HepG2 (cell line): ENCODE data around the gene ANKUB1. TPM values are rescaled to one million over a fixed set of nuclear protein-coding genes. Genes with fewer than 3 reads are reported as not detected.

Experiments
- ATAC-seq: fragments of 200-7000 bp; cut with Tn5 transposase; 3 replicates; pipeline ENCODE4 v1.9.1; 2020; ENCODE audit warnings: mild to moderate bottlenecking, moderate library complexity
- BruUV-seq: library from RNA; stranded (reverse); fragments of 400-500 nt; replicated peaks from 2 replicates; lab custom pipeline; 2021; lab: Mats Ljungman, UMichigan
- CTCF ChIA-PET: fragments of 300-600 bp; formaldehyde crosslinking; extraction: SDS; loops from one replicate; lab custom pipeline; 2021; ENCODE audit warnings: low total read pairs, inconsistent platforms, low intra/inter-chr PET ratio; lab: Yijun Ruan, JAX
- POLR2A ChIA-PET: fragments of 350-600 bp; sonication (Branson Sonifier 250); formaldehyde crosslinking; loops from one replicate; lab custom pipeline; 2020; ENCODE audit warnings: antibody characterized with exemption, inconsistent platforms; lab: Yijun Ruan, JAX
- DNase-seq: peaks from one replicate; pipeline ENCODE4 v3.0.0-alpha.2; 2015; ENCODE audit warnings: low spot score
- FAIRE-seq: peaks from 3 replicates; lab custom pipeline; 2011; peaks lifted over from hg19 to GRCh38; lab: Jason Lieb, UNC
- H2AFZ ChIP-seq: one replicate; pipeline ENCODE4 v1.6.1; 2011; ENCODE audit warnings: low read length, inconsistent platforms
- H3K27ac ChIP-seq: fragments of 300-600 bp; 3 replicates; pipeline ENCODE4 v1.8.0; 2011; ENCODE audit warnings: mixed run types, mild to moderate bottlenecking, mixed read lengths, low read length, inconsistent platforms; ENCODE audit not compliant: insufficient read depth; ENCODE audit errors: extremely low read length
- H3K27me3 ChIP-seq, 2 experiments: fragments of 200-600 bp in 1 of 2; 2 replicates in 1 of 2; 3 replicates in 1 of 2; pipeline versions ENCODE4 v1.6.0 to v1.8.0; 2011; ENCODE audit warnings: low read length in 2 of 2, mild to moderate bottlenecking in 2 of 2, moderate library complexity in 2 of 2, inconsistent platforms in 1 of 2; ENCODE audit not compliant: insufficient read depth in 2 of 2, control insufficient read depth in 1 of 2
- H3K36me3 ChIP-seq, 2 experiments: fragments of 200-600 bp in 1 of 2; replicated peaks in 1 of 2; 2 replicates in 1 of 2; 3 replicates in 1 of 2; pipeline versions ENCODE4 v1.5.1 to v1.8.0; 2011; ENCODE audit warnings: low read length in 2 of 2, inconsistent platforms in 1 of 2; ENCODE audit not compliant: insufficient read depth in 2 of 2, control insufficient read depth in 1 of 2
- H3K4me1 ChIP-seq: 2 replicates; pipeline ENCODE4 v1.5.1; 2012; ENCODE audit warnings: low read length, inconsistent platforms; ENCODE audit not compliant: insufficient read depth
- H3K4me2 ChIP-seq: 2 replicates; pipeline ENCODE4 v1.6.0; 2011; ENCODE audit warnings: low read depth, low read length, inconsistent platforms
- H3K4me3 ChIP-seq, 3 experiments: fragments of 200-600 bp in 1 of 3; sonication (generic), shearing (Covaris generic) in 1 of 3; replicated peaks in 1 of 3; 2 replicates each; pipeline ENCODE4 v1.5.1; 2011 to 2016; ENCODE audit warnings: low read length in 3 of 3, inconsistent platforms in 2 of 3, low read depth in 2 of 3, mild to moderate bottlenecking in 2 of 3, control low read depth in 1 of 3, mixed read lengths in 1 of 3; ENCODE audit not compliant: insufficient read depth in 1 of 3
- H3K79me2 ChIP-seq: one replicate; pipeline ENCODE4 v1.6.1; 2011; ENCODE audit warnings: low read length, inconsistent platforms; ENCODE audit not compliant: insufficient read depth
- H3K9ac ChIP-seq: 2 replicates; pipeline ENCODE4 v1.6.0; 2011; ENCODE audit warnings: mild to moderate bottlenecking, low read depth, low read length, inconsistent platforms; ENCODE audit not compliant: insufficient read depth
- H3K9me3 ChIP-seq: 2 replicates; pipeline ENCODE4 v1.5.1; 2012; ENCODE audit warnings: mild to moderate bottlenecking, low read length
- H4K20me1 ChIP-seq: 2 replicates; pipeline ENCODE4 v1.6.0; 2011; ENCODE audit warnings: inconsistent platforms, mild to moderate bottlenecking, low read length, moderate library complexity; ENCODE audit not compliant: insufficient read depth
- ATF7-NPFF ChIP-seq: sonication (generic); formaldehyde crosslinking; IDR thresholded peaks from 2 replicates; pipeline ENCODE4 v1.8.1; 2023; ENCODE audit warnings: mild to moderate bottlenecking, low read depth, missing genetic modification reagents, moderate library complexity
- DRAP1 ChIP-seq: IDR thresholded peaks from 2 replicates; pipeline ENCODE4 v1.6.1; 2016; ENCODE audit warnings: missing genetic modification reagents, missing compliant biosample characterization
- ELF4 ChIP-seq: sonication (generic); formaldehyde crosslinking; IDR thresholded peaks from 2 replicates; pipeline ENCODE4 v1.5.0; 2020; ENCODE audit warnings: missing genetic modification reagents, mild to moderate bottlenecking, moderate library complexity, borderline replicate concordance
- EP300 ChIP-seq, 3 experiments: sonication (generic) in 1 of 3; formaldehyde crosslinking in 1 of 3; IDR thresholded peaks; 2 replicates each; pipeline versions ENCODE4 v1.5.1 to v1.6.1; 2011 to 2020; ENCODE audit warnings: low read depth in 2 of 3, low read length in 2 of 3, borderline replicate concordance in 1 of 3, improper control_type of control experiment in 1 of 3, mild to moderate bottlenecking in 1 of 3, missing genetic modification reagents in 1 of 3, moderate library complexity in 1 of 3
- GATAD1 ChIP-seq: IDR thresholded peaks from 2 replicates; pipeline ENCODE4 v1.6.1; 2016; ENCODE audit warnings: missing genetic modification reagents, missing compliant biosample characterization
- KDM6A ChIP-seq: IDR thresholded peaks from 2 replicates; pipeline ENCODE4 v1.6.1; 2016; ENCODE audit warnings: low read depth
- LCORL ChIP-seq, 2 experiments: fragments of 450-650 bp in 1 of 2; sonication (generic) in 1 of 2; formaldehyde crosslinking in 1 of 2; IDR thresholded peaks; 2 replicates each; pipeline versions ENCODE4 v1.5.0 to v1.6.1; 2017 to 2020; ENCODE audit warnings: antibody characterized with exemption in 1 of 2, missing genetic modification reagents in 1 of 2
- MTERF4 ChIP-seq: sonication (generic); formaldehyde crosslinking; IDR thresholded peaks from 2 replicates; pipeline ENCODE4 v1.8.0; 2023; ENCODE audit warnings: mild to moderate bottlenecking, missing genetic modification reagents
- MXI1 ChIP-seq: IDR thresholded peaks from 3 replicates; pipeline ENCODE4 v1.6.1; 2012; ENCODE audit warnings: low read depth, low read length, inconsistent platforms, borderline replicate concordance
- NONO ChIP-seq, 2 experiments: fragments of 450-650 bp in 1 of 2; sonication (generic) in 1 of 2; formaldehyde crosslinking in 1 of 2; IDR thresholded peaks in 1 of 2; conservative IDR thresholded peaks in 1 of 2; 2 replicates each; pipeline versions ENCODE4 v1.6.1 to v1.8.0; 2017 to 2022; ENCODE audit warnings: mild to moderate bottlenecking in 1 of 2, missing genetic modification reagents in 1 of 2, moderate library complexity in 1 of 2
- RBM39 ChIP-seq: fragments of 200-400 bp; formaldehyde crosslinking; IDR thresholded peaks from one replicate; pipeline ENCODE4 v1.6.1; 2018; ENCODE audit warnings: antibody characterized with exemption, mild to moderate bottlenecking, low read depth, low read length; ENCODE audit not compliant: poor library complexity, severe bottlenecking
- USF2 ChIP-seq, 2 experiments: sonication (generic) in 1 of 2; formaldehyde crosslinking in 1 of 2; IDR thresholded peaks; 2 replicates each; pipeline versions ENCODE4 v1.5.1 to v1.6.1; 2011 to 2020; ENCODE audit warnings: borderline replicate concordance in 1 of 2, low read depth in 1 of 2, low read length in 1 of 2, mild to moderate bottlenecking in 1 of 2, missing genetic modification reagents in 1 of 2, moderate library complexity in 1 of 2
- ZMAT5 ChIP-seq: sonication (generic); formaldehyde crosslinking; IDR thresholded peaks from 2 replicates; pipeline ENCODE4 v1.5.0; 2020; ENCODE audit warnings: mild to moderate bottlenecking, low read depth, missing genetic modification reagents, borderline replicate concordance
- ZNF136 ChIP-seq: sonication (generic); formaldehyde crosslinking; IDR thresholded peaks from 2 replicates; pipeline ENCODE4 v1.8.1; 2022; ENCODE audit warnings: low read depth, mild to moderate bottlenecking, moderate library complexity, missing genetic modification reagents
- ZNF335 ChIP-seq: sonication (generic); formaldehyde crosslinking; IDR thresholded peaks from 2 replicates; pipeline ENCODE4 v1.4.0; 2020; ENCODE audit warnings: missing genetic modification reagents
- ZNF777 ChIP-seq: sonication (generic); formaldehyde crosslinking; IDR thresholded peaks from 2 replicates; pipeline ENCODE4 v1.4.0; 2020; ENCODE audit warnings: missing genetic modification reagents
- in situ Hi-C: cut with HindIII; loops from 2 replicates; pipeline ENCODE4 v1.10.0; 2017; ENCODE audit warnings: low pct_unique_long_range_greater_than_20kb; ENCODE audit not compliant: extremely low pct_ligation_motif_present
- intact Hi-C: fragments of 100-400 bp; cut with micrococcal nuclease; formaldehyde crosslinking; loops from one replicate; pipeline ENCODE4 v1.10.0; 2022; ENCODE audit not compliant: unreplicated experiment
- polyA plus RNA-seq, 8 experiments: library from polyadenylated mRNA; depleted of rRNA in 3 of 8; stranded (reverse) in 7 of 8; unstranded in 1 of 8; fragments of >200 nt; fragmentation: Illumina TruSeq in 4 of 8; extraction: Trizol in 4 of 8; gene quantifications; 2 replicates each; pipeline versions ENCODE4 v1.2.1 to v1.2.3, GENCODE V29; 2011 to 2016; ENCODE audit warnings: low read depth in 4 of 8, missing spikeins in 1 of 8, mixed read lengths in 1 of 8; ENCODE audit not compliant: insufficient read depth in 1 of 8
- total RNA-seq, 5 experiments: library from RNA; depleted of rRNA; stranded (reverse); fragments of >200 nt; fragmentation: Illumina TruSeq; extraction: Trizol; gene quantifications; 2 replicates each; pipeline ENCODE4 v1.2.3, GENCODE V29; 2016; ENCODE audit warnings: low read depth in 1 of 5

Gene ANKUB1
- total and polyA plus RNA-seq, 2 of the 13 experiments (the other 11 are each of a cell fraction or from before 2014, with no cell fraction given) = not detected

- TF ChIP-seq EP300 (IDR thresholded peaks at IDR 0.05; ENCODE audit: low read depth in 2 of 2, low read length in 2 of 2) (no peak), EP300 (CRISPR knock-in tag; IDR thresholded peaks at IDR 0.05; ENCODE audit: borderline replicate concordance) (no peak), NONO (IDR thresholded peaks at IDR 0.05) (no peak), NONO (CRISPR knock-in tag; conservative IDR thresholded peaks at IDR 0.05) (no peak), GATAD1 (CRISPR knock-in tag) (no peak), ZMAT5 (CRISPR knock-in tag) (no peak), KDM6A (no peak)
Observed at GRCh38 chr3:149753717-149754116, 38.6 kb downstream of the ANKUB1 start (continued).

- Histone ChIP-seq H3K27ac (no peak overlapping the region), H3K9ac (peak overlapping the region; percentile 86), H3K36me3 (peaks cover 5 to 9% of the 10 kb centered on the region in 2 experiments; a peak in 4 of 5 replicates), H4K20me1 (no peaks in the 10 kb centered on the region), H3K4me1 (peaks cover 25% of the 10 kb centered on the region), H3K27me3 (no peaks in the 10 kb centered on the region; a peak in 1 of 5 replicates), H3K9me3 (no peaks in the 10 kb centered on the region), H3K4me2 (peak overlapping the region; percentile 68), H3K79me2 (peaks cover 15% of the 10 kb centered on the region), H3K4me3 (peak overlapping the region; percentile 88 to 99 (median 97); a peak in 5 of 6 replicates), H2AFZ (peak overlapping the region; percentile 85)
- ChIA-PET CTCF (interaction anchor here (1.1 to 2.1 kb wide), 3 partner anchors 184 to 240 kb away, joined by 4 to 5 read pairs (median 5); no protein-coding TSS in a partner anchor), POLR2A (no interaction called here)
- intact Hi-C loops (loop anchor here (1.0 to 5.0 kb wide), 4 partner anchors 60 to 240 kb away; partner anchors contain the start of genes RNF13 and WWTR1), in situ Hi-C loops (no loop called here)
- DNase-seq = no peak
- BruUV-seq = no TSS peak
- FAIRE-seq = no peak
- ATAC-seq = peak; percentile 22; the same call in 2 of the 3 replicates
- TF ChIP-seq ATF7-NPFF (CRISPR knock-in tag) (no peak), USF2 (IDR thresholded peaks at IDR 0.05; ENCODE audit: low read depth, low read length) (no peak), USF2 (CRISPR knock-in tag; IDR thresholded peaks at IDR 0.05; ENCODE audit: borderline replicate concordance) (0 out of 2 replicates have a peak, but pooled peaks have one; percentile 9), ZNF335 (CRISPR knock-in tag) (no peak), LCORL (IDR thresholded peaks at IDR 0.05) (no peak), LCORL (CRISPR knock-in tag; IDR thresholded peaks at IDR 0.05) (no peak), ELF4 (0 out of 2 replicates have a peak, but pooled peaks have one; percentile 14), RBM39 (no peak), ZNF136 (CRISPR knock-in tag) (no peak), MTERF4 (CRISPR knock-in tag) (no peak), DRAP1 (CRISPR knock-in tag) (no peak), ZNF777 (CRISPR knock-in tag) (0 out of 2 replicates have a peak, but pooled peaks have one; percentile 9), MXI1 (no peak)
Observed at GRCh38 chr3:149752788-149753136, 39.6 kb downstream of the ANKUB1 start.
